ENCODE data around the gene ST8SIA1. TPM values are rescaled to one million over a fixed set of nuclear protein-coding genes. Genes with fewer than 3 reads are reported as not detected.

Gene ST8SIA1
- total and polyA plus RNA-seq, 11 donors = 0.60 to 5.7 (median 1.7) TPM

DNA sequence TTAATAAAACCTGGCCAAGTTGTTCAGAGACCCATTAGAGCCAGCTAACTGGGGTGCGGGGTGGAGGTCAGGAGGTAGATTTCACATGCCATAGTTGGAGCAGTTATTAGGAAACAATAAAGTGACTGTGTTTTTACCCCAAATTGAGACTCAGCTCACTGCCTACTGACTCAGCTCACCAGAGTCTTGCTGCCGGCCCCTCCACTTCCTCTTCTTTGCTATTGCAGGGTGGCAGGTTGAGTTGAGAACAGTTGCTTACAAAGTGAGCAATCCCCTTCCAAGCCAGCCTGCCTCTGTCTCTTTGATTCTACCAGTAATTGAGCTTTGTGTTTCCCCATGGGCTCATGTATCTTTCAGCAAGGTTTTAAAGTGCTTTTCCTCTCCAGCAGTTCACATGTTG lies 12.9 kb downstream of the ST8SIA1 start:
- no peak for TF ChIP-seq POLR2A (IDR thresholded peaks at IDR 0.05)
- TF ChIP-seq, protein P1, sequence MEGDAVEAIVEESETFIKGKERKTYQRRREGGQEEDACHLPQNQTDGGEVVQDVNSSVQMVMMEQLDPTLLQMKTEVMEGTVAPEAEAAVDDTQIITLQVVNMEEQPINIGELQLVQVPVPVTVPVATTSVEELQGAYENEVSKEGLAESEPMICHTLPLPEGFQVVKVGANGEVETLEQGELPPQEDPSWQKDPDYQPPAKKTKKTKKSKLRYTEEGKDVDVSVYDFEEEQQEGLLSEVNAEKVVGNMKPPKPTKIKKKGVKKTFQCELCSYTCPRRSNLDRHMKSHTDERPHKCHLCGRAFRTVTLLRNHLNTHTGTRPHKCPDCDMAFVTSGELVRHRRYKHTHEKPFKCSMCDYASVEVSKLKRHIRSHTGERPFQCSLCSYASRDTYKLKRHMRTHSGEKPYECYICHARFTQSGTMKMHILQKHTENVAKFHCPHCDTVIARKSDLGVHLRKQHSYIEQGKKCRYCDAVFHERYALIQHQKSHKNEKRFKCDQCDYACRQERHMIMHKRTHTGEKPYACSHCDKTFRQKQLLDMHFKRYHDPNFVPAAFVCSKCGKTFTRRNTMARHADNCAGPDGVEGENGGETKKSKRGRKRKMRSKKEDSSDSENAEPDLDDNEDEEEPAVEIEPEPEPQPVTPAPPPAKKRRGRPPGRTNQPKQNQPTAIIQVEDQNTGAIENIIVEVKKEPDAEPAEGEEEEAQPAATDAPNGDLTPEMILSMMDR (IDR thresholded peaks at IDR 0.05) = no peak
- intact Hi-C loops (cut with DNase I) = loop anchor here in 1 of 10 donors (10.0 kb wide), 1 partner anchor 47 kb away; no protein-coding TSS in a partner anchor
- peaks cover 0 to 23% (median 0%) of the 10 kb centered on the region in 12 donors for H3K4me1 ChIP-seq
- WGBS, 4 donors = 63 to 71% (median 67%) methylated on average over 2 of the region's 2 CpGs
- H3K4me3 ChIP-seq = no peak overlapping the region
- no peaks in the 10 kb centered on the region for H3K36me3 ChIP-seq
- H3K27me3 ChIP-seq = no peaks in the 10 kb centered on the region
- DNase-seq (no peak), ATAC-seq (peak in 2 of 4 donors; percentile 58 to 60)
- H3K9me3 ChIP-seq = peaks cover 0 to 7% (median 0%) of the 10 kb centered on the region in 12 donors
- H3K27ac ChIP-seq = peak overlapping the region in 1 of 12 donors; percentile 39

DNA sequence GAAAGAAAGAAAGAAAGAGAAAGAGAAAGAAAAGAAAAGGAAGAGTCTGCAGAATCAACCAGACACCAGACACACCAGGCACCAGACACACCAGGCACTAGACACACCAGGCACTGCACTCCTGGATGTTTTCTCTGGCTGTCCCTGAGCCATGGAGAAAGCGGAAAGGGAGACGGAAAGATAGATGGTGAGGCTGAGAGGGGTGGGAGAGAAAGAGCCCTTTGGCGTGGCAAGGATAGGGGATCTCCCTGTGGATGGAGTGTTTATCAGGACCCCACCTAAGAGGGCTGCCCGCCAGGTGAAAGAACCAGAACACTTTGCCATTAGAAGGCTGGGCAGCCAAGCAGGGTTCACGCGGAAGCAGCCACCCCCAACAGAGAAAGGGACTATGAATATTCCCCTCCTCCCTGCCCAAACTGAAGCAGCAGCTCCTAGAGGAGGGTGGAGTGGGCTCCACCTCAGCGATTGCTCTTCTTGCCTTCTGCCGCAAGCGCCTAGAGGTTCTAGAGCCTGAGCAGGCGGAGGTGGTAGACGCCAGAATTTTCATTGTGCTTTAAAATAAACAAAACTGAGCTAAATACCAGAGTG lies 13.4 kb downstream of the ST8SIA1 start:
- Histone ChIP-seq H3K27me3 (no peaks in the 10 kb centered on the region), H3K4me1 (peaks cover 0 to 23% (median 0%) of the 10 kb centered on the region in 12 donors), H3K4me3 (no peak overlapping the region), H3K36me3 (no peaks in the 10 kb centered on the region), H3K9me3 (peaks cover 0 to 7% (median 0%) of the 10 kb centered on the region in 12 donors), H3K27ac (peak overlapping the region in 1 of 12 donors; percentile 39)
- TF ChIP-seq, protein P1 (IDR thresholded peaks at IDR 0.05) = no peak
- TF ChIP-seq POLR2A (IDR thresholded peaks at IDR 0.05) = no peak
- no peak for DNase-seq
- 82 to 90% (median 85%) methylated on average over 11 of the region's 11 CpGs for WGBS, 4 donors
- intact Hi-C loops (cut with DNase I) = loop anchor here in 1 of 10 donors (10.0 kb wide), 1 partner anchor 46 kb away; no protein-coding TSS in a partner anchor
- no peak for ATAC-seq

DNA sequence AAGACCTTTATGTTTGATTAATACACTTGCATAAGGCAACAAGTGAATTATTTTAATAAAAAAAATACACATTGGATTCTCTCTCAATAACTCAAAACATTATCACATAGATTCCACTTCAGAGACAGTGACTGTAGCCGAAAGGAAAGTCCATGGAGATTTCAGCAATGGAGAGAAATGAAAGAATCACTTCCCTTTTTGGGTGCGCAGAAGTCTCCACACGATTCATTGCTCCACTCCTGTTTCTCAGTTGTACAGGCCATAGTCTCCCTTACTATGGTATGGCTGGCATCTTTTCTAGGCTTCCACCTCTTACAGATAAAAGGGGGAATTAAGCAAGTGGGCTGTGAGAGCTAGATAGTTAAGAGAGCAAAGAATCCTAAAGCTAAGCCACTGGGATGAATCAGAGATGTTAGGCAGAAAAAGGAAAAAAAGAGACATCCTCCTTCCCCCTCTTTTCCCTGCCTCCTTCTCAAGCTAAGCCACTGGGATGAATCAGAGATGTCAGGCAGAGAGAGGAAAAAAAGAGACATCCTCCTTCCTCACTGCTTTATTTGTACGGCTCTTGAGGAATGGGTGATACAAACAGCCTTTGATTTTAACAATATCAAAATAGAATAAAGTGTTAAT lies 16.3 kb downstream of the ST8SIA1 start:
- H3K27me3 ChIP-seq = no peaks in the 10 kb centered on the region
- 70 to 80% (median 75%) methylated on average over 4 of the region's 4 CpGs for WGBS, 4 donors
- H3K9me3 ChIP-seq = peaks cover 0 to 1% (median 0%) of the 10 kb centered on the region in 12 donors
- H3K27ac ChIP-seq = no peak overlapping the region
- ATAC-seq (peak in 1 of 4 donors; percentile 69), DNase-seq (no peak)
- H3K36me3 ChIP-seq = no peaks in the 10 kb centered on the region
- intact Hi-C loops (cut with DNase I) = no loop called here
- peaks cover 0 to 26% (median 0%) of the 10 kb centered on the region in 12 donors for H3K4me1 ChIP-seq
- H3K4me3 ChIP-seq = no peak overlapping the region
- TF ChIP-seq POLR2A (IDR thresholded peaks at IDR 0.05) = no peak
- TF ChIP-seq, protein P1 (IDR thresholded peaks at IDR 0.05) = no peak

DNA sequence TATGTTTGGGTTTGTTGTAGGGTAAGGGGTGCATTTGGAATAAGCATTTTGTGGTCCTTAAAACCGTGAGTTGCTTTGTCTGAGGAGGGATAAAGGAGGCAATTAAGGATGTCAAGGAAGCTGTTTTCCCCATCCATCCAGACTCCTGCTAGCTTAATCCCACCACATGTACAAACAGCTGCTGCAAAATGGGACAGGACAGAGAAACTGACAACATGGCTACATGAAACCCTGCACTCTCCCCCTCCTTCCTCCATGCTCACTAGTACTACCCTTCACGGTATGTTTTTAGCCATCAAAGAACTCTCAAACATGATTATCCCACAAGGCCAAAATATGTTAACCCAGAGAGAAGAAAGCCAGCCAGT lies 20.6 kb downstream of the ST8SIA1 start:
- Histone ChIP-seq H3K36me3 (no peaks in the 10 kb centered on the region), H3K27ac (peak overlapping the region in 4 of 12 donors; percentile 28 to 49 (median 38)), H3K9me3 (no peaks in the 10 kb centered on the region), H3K4me3 (no peak overlapping the region), H3K27me3 (no peaks in the 10 kb centered on the region), H3K4me1 (peaks cover 0 to 21% (median 0%) of the 10 kb centered on the region in 12 donors)
- TF ChIP-seq POLR2A (IDR thresholded peaks at IDR 0.05) = no peak
- TF ChIP-seq, protein P1 (IDR thresholded peaks at IDR 0.05) = no peak
- WGBS, 4 donors = 80 to 91% (median 84%) methylated on average over 2 of the region's 2 CpGs
- intact Hi-C loops (cut with DNase I) = no loop called here
- DNase-seq = no peak
- no peak for ATAC-seq
